HG02884 (cell line): ENCODE measurements around the gene MTOR.
A peak's percentile ranks its signal among the peaks of the same experiment; 100 is the strongest.
"Not testable (repeated sequence)": the region's sequence is repeated elsewhere in the genome, so short reads cannot be mapped to it uniquely, and the experiment has no call there.

Source experiments
- ATAC-seq: cut with Tn5 transposase; IDR thresholded peaks from one replicate; pipeline ENCODE4 v1.9.1; 2021; ENCODE audit warnings: mild to moderate bottlenecking, moderate library complexity; ENCODE audit not compliant: unreplicated experiment

The MTOR gene

GRCh38 chr1:11125931-11126330 is 136.4 kb downstream of the MTOR start:
- ATAC-seq: no peak

DNA sequence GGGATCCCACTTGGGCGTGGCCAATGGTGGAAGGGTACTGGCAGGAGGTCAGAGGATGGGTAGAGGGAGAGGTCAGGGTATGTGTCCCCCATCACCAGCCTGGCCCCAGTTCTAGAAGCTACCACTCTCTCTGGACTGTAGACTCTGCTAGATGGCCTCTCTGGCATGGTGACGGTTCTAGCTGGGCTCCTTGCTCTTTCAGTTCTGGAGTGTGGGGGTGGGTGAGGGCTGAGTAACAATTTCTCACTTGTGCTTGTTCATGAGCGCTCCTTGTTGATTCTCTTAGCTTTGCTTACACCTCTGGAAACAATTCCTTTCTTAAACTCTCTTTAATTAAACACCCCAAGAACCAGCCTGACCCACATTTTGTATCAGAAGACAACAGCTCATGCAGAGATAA is 137.4 kb downstream of the MTOR start:
- ATAC-seq: no peak

DNA sequence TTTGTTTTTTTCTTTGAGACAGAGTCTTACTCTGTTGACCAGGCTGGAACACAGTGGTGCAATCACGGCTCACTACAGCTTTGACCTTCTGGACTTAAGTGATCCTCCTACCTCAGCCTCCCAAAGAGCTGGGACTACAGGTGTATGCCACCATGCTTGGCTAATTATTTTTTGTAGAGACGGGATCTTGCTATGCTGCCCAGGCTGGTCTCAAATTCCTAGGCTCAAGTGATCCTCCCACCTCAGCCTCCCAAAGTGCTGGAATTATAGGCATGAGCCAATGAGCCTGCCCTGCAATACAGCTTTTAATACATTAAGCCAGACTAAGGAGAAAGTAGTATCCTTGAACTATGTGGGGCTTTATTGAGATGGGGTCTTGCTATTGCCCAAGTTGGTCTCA is 146.0 kb downstream of the MTOR start:
- ATAC-seq: no peak

DNA sequence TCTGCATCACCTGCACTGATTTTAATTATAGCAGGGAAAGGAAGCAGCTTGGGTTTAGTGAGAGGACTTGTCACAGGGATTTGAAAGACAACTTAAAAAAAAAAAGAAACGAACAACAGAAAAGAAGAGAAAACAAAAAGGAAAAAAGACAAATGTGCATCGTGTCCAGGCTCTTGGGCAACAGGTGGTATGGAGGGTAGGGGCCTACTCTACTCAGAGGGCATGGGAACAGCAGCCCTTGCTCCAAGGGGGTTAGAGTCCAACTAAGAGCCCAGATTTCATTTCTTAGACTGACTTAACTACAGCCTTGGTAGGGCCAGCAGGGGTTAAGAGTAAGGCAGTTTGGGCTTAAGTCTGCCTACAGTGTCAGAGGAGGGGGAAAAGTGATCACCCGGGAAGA is 147.4 kb downstream of the MTOR start:
- ATAC-seq: no peak

GRCh38 chr1:11109047-11109760 is 153.1 kb downstream of the MTOR start:
- ATAC-seq: no peak

- ATAC-seq: no peak
These were observed 154.8 kb downstream of the MTOR start for GRCh38 chr1:11107599-11107998.

DNA sequence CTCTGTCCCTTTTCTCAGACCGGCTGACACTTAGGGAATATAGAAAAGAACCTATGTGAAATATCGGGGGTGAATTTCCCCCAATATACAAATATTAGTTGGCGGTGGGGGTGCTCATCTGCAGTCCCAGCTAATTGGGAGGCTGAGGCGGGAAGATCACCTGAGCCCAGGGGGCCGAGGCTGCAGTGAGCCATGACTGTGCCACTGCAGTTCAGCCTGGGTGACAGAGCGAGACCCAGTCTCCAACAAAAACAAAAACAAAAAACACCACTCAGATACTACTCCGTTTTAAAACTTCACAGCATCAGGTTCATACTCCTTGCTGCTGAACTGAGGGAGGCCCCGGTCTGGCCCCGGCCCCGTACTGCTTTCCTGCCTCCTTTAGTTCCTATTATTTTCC is 156.8 kb downstream of the MTOR start:
- ATAC-seq: no peak

DNA sequence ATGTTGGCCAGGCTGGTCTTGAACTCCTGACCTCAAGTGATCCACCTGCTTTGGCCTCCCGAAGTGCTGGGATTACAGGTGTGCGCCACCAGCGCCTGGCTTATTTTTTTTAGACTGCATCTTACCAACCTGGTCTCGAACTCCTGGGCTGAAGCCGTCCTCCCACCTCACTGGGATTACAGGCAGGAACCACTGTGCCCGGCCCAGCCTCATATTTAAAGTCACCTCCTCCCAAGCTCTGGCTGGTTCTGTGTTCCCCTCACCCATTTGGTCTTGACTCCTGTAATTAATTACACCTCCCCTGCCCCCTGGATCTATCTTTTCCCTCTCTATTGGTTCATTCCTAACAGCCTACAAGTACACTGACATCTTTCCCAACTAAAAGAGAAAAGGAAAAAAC is 161.0 kb downstream of the MTOR start:
- no peak for ATAC-seq

- ATAC-seq: not testable (repeated sequence)
These were observed 161.5 kb downstream of the MTOR start for GRCh38 chr1:11100806-11101205.

GRCh38 chr1:11100149-11100493 is 162.2 kb downstream of the MTOR start:
- no peak for ATAC-seq

DNA sequence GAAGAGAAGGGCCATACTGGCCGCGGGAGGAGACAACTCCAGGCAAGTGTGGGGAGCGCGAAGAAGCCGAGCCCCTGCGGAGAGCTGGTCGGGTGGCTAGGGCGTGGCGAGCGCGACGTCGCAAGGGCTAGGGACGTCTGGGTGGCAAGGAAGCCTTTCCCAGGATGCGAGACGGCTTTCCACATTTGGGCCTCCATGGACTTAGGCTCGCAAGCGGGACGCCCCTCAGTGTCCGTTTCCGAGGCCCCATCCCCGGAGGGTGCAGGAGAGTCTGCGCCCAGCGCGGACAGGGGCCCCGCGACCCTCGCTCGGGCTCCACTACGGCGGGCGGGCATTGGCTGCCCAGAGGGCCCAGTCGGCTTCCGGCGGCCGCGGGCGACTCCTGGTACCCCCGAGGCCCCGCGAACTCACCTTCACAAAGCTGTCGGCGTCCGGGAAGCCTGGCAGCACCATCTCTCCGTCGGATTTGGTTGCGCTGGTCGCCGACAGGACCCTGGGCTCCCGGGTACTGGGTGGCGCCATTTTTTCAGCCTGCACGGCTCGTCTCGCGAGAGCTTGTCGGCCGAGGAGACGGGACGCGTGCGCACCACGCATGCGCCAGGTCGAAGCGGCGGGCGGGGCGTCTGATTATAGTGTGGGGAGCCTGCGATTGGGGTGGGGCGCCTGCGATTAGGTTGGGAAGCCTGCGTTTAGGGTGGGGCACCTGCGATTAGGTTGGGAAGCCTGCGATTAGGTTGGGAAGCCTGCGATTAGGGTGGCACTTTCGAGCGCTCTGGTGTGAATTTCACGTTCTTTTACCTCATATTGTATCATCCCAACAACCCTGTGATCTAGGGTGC is 162.8 kb downstream of the MTOR start, which contains the start of gene EXOSC10:
Gene EXOSC10 (minus strand): TSS at position 560 of the 839 bp plus-strand sequence. CDS start 38 bp downstream, at position 522.
- peak; percentile 87 for ATAC-seq

DNA sequence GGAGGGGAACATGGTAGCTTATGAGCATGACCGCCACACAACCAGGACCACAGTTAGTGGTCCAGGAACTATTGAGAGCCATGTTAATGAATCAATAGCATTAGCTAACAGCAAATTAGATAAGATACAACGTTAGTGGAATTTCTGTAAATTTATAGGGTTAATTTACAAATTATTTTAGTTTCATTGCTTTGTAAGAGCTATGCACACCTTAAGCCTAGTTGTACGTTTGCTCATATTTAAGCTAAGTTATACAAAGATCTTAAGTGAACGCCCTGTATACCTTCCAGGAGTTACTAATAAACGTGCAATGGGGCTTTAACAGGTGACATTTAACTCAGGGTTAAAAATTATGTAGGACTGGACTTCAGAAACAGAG is 163.4 kb downstream of the MTOR start:
- ATAC-seq: no peak

GRCh38 chr1:11083784-11084183 is 178.6 kb downstream of the MTOR start:
- ATAC-seq: not testable (repeated sequence)

DNA sequence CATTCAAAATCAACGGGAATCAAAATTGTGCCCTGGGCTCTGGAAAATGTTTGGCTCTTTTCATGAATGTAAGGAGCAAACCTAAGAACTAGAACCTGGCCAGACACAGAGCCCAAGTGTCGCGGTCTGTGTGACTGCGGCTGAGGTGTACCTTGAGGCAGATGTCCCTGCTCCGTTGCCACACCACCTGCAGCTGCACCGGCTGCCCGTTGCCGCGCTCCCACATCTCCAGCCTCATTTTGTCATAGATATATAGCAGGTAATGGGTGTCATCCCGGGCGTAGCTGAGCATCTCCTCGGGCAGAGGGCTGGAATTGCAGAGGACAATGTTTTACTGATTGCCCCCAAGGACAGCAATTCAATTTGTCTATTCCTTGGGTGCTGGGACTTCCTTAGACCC is 181.4 kb downstream of the MTOR start:
- ATAC-seq: no peak

- no peak for ATAC-seq
These were observed 183.7 kb downstream of the MTOR start for GRCh38 chr1:11078631-11079030.

DNA sequence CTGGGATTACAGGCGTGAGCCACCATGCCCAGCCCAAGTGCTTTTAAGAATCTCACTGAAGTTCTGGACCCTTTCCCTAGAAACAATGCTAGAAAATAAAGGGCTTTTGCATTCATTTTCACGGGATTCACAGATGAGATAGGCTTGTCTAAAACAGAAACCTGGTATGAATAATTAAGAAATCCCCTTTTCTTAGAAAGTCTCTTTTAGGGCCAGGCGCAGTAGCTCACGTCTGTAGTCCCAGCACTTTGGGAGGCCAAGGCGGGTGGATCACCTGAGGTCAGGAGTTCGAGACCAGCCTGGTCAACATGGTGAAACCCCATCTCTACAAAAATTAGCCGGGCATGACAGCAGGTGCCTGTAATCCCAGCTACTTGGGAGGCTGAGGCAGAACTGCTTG is 189.0 kb downstream of the MTOR start:
- ATAC-seq: not testable (repeated sequence)

DNA sequence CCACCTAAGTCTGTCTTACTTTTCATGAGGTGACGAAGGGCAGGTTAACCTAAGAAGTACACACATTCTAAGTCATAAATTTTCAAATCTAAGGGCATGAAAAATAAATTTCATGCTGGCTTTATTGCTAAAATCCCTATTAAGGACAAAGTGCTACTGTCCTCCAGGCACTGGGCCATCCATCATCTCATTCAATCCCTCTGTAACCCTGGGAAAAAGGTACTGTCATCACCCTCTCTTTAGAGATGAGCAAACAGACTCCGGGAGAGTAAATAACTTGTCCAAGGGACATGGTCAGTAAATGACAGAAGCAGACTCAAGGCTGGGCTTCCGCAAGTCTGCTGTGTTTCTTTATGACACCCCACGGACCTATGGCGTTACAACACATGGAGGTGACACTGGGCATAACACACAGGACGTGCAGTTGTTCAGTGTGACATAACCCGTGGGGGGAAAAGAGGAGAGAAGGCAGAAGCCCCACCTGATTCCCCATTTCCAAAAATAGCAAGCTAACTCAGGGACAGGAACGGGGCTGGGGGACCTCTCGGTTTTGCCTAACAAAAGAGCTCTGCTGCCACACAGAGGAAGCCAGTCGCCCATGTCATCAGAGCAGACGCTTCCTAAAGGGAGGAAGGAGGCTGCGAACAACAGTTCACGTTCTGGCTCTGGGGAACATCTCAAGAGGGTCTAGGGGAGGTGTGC is 190.0 kb downstream of the MTOR start:
- ATAC-seq: no peak

GRCh38 chr1:11071463-11072215 is 190.7 kb downstream of the MTOR start:
- ATAC-seq: no peak

GRCh38 chr1:11070876-11071275 is 191.5 kb downstream of the MTOR start:
- no peak for ATAC-seq

DNA sequence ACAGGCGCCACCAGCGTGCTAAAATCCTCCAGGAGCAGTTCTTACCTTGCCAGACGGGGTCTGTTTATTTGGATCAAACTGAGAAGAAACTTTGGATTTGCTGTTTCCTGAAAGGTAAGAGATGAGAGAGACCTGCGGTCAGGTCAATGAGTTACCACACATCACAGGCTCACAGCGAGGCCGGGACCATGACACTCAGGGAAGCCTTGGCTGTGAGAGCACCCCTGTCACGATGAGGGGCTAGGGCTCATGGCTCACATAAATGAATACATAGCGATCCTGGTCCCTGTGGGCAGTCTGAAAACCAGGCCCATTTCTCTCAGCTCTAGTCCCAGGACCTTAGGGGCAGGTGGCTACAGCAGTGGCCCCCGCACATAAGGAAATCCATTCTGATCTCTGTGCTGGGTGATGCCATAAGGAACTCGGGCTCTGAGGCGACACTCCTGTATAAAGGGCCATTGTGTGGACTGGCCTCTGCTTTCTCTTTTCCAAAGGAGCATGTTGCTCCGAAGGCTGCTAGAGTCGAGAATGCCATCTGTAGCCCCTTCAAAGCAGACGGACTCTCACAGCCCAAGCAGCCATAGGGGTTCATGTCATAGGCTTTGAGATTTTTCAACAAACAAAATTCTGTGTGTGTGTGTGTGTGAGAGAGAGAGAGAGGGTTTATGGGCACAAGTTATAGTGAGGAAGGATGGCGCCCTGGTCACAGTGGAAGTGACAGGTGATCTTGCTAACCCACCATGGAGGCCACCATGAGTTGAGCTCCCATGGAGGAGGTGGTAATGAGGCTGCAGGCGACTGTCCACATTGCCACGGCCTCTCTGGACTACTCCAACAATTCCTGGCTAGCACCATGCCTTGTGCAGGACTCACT is 193.5 kb downstream of the MTOR start:
- ATAC-seq: no peak
